GM13976 (cell line): ENCODE data around the gene RETREG1.

Source experiments
- DNase-seq: peaks from one replicate; pipeline ENCODE4 v3.0.0; 2012; ENCODE audit warnings: low spot score
- in situ Hi-C: fragments of 300-500 bp; cut with MboI; formaldehyde crosslinking; loops from one replicate; pipeline ENCODE4 v1.12.0; 2022; ENCODE audit warnings: low sequenced_read_pairs, mixed read lengths, inconsistent platforms; ENCODE audit not compliant: unreplicated experiment
- TF ChIP-seq, protein P1 (sequence below): IDR thresholded peaks from 2 replicates; pipeline ENCODE4 v1.5.1; 2012; ENCODE audit warnings: borderline replicate concordance, mild to moderate bottlenecking; ENCODE audit not compliant: insufficient read depth; ENCODE audit errors: extremely low read depth, missing control alignments, control extremely low read depth

The RETREG1 gene

GRCh38 chr5:16529306-16529705 is 87.5 kb downstream of the RETREG1 start:
- in situ Hi-C loops: no loop called here
- TF ChIP-seq, protein P1, sequence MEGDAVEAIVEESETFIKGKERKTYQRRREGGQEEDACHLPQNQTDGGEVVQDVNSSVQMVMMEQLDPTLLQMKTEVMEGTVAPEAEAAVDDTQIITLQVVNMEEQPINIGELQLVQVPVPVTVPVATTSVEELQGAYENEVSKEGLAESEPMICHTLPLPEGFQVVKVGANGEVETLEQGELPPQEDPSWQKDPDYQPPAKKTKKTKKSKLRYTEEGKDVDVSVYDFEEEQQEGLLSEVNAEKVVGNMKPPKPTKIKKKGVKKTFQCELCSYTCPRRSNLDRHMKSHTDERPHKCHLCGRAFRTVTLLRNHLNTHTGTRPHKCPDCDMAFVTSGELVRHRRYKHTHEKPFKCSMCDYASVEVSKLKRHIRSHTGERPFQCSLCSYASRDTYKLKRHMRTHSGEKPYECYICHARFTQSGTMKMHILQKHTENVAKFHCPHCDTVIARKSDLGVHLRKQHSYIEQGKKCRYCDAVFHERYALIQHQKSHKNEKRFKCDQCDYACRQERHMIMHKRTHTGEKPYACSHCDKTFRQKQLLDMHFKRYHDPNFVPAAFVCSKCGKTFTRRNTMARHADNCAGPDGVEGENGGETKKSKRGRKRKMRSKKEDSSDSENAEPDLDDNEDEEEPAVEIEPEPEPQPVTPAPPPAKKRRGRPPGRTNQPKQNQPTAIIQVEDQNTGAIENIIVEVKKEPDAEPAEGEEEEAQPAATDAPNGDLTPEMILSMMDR: no peak

DNA sequence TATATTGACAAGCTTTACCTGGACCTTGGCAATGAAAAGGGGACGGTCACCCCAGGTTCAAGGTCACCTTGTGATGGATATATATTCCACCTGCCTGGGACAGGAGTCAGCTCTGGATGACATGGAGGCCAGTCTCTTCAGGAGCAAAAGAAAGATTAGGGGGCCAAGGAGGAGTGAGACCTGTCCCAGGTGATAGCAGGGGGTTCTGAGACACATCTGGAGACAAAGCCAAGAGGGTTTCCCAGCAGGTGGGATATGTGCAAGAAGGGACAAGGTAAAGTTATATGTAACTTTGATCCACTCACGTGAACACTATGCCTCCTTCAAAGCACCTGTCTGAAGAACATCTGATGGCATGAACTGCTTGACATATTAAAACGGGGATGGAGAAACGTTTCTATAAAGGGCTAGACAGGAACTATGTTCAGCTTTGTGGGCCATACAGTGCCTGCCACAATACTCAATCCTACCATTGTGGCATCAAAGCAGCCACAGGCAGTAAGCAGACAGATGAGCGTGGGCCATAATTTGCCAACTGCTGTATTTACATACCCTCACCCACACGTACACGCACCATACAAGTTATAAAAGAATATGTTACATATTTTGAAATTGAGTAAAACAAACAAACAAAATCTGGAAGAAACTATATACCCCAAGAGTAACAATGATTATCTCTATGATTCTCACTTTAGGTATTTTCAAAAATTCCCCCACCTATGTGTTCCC is 88.3 kb downstream of the RETREG1 start:
- in situ Hi-C loops: no loop called here
- TF ChIP-seq, protein P1: no peak
- no peak for DNase-seq

More at GRCh38 chr5:16529306-16529705, 87.5 kb downstream of the RETREG1 start:
- DNase-seq: no peak

- TF ChIP-seq, protein P1: no peak
- DNase-seq: no peak
- in situ Hi-C loops: no loop called here
Observed at GRCh38 chr5:16525651-16526050, 91.1 kb downstream of the RETREG1 start.

DNA sequence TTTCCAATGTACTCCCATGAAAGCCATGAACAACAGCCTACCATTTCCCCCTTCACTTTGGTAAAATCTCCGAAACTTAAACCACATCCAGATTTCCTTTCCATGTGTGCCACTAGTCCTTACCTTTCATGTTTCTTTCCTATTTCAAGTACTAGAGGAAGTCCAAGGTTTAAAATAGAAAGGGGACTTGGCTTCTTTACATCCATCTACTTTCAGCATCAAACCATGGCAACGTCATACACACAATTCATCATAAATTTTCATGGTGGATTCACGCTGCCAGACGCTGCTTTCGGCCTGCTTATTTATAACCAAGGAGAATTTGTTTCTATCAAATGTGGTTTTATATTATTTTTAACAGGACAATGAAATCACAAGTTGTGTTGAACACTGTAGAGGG is 92.5 kb downstream of the RETREG1 start:
- no peak for DNase-seq
- in situ Hi-C loops: no loop called here
- TF ChIP-seq, protein P1: no peak

- TF ChIP-seq, protein P1: no peak
- in situ Hi-C loops: no loop called here
- DNase-seq: no peak
Observed at GRCh38 chr5:16521521-16522483, 95.0 kb downstream of the RETREG1 start.

- TF ChIP-seq, protein P1: no peak
- in situ Hi-C loops: no loop called here
- DNase-seq: no peak
Observed at GRCh38 chr5:16520841-16521240, 96.0 kb downstream of the RETREG1 start.
